Measurements from ENCODE around the gene ERMAP.

The ERMAP gene

GRCh38 chr1:42838482-42839190, 21.7 kb downstream of the ERMAP start:
- TF ChIP-seq, protein P1, sequence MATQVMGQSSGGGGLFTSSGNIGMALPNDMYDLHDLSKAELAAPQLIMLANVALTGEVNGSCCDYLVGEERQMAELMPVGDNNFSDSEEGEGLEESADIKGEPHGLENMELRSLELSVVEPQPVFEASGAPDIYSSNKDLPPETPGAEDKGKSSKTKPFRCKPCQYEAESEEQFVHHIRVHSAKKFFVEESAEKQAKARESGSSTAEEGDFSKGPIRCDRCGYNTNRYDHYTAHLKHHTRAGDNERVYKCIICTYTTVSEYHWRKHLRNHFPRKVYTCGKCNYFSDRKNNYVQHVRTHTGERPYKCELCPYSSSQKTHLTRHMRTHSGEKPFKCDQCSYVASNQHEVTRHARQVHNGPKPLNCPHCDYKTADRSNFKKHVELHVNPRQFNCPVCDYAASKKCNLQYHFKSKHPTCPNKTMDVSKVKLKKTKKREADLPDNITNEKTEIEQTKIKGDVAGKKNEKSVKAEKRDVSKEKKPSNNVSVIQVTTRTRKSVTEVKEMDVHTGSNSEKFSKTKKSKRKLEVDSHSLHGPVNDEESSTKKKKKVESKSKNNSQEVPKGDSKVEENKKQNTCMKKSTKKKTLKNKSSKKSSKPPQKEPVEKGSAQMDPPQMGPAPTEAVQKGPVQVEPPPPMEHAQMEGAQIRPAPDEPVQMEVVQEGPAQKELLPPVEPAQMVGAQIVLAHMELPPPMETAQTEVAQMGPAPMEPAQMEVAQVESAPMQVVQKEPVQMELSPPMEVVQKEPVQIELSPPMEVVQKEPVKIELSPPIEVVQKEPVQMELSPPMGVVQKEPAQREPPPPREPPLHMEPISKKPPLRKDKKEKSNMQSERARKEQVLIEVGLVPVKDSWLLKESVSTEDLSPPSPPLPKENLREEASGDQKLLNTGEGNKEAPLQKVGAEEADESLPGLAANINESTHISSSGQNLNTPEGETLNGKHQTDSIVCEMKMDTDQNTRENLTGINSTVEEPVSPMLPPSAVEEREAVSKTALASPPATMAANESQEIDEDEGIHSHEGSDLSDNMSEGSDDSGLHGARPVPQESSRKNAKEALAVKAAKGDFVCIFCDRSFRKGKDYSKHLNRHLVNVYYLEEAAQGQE (IDR thresholded peaks at IDR 0.05; ENCODE audit: insufficient read depth in 1 of 2, low read depth in 2 of 2, low read length in 2 of 2) = no peak
- TF ChIP-seq POLR2AphosphoS5 (IDR thresholded peaks at IDR 0.05; ENCODE audit: low read depth, low read length) (no peak), FOXP2 (optimal IDR thresholded peaks at IDR 0.05; ENCODE audit: borderline replicate concordance, extremely low read depth, extremely low read length, insufficient read depth) (no peak), SIN3A (IDR thresholded peaks at IDR 0.05; ENCODE audit: borderline replicate concordance, insufficient read depth, low read length) (no peak), TAF1 (IDR thresholded peaks at IDR 0.05; ENCODE audit: borderline replicate concordance, insufficient read depth, low read length) (no peak)

DNA sequence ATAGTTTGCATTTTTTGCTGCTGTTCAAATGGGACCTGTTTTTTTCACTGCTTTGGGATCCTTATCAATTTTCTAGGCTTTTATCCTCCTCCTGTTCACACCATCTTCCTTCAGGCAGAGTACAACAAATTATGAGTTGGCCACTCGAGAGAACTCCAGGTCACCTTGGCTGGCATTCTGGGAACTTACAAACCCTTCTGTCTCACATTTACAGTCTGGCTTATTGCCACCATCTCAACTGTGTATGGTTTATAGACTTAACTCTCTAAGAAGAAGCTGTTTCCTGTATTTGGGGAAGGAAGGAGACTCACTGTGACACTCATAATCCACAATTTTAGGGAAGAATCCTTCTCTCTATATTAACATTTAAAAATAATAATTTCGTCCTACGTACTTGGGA, 24.1 kb downstream of the ERMAP start:
- TF ChIP-seq FOXP2 (optimal IDR thresholded peaks at IDR 0.05; ENCODE audit: borderline replicate concordance, extremely low read depth, extremely low read length, insufficient read depth) (no peak), SIN3A (IDR thresholded peaks at IDR 0.05; ENCODE audit: borderline replicate concordance, insufficient read depth, low read length) (no peak), POLR2AphosphoS5 (IDR thresholded peaks at IDR 0.05; ENCODE audit: low read depth, low read length) (no peak), TAF1 (IDR thresholded peaks at IDR 0.05; ENCODE audit: borderline replicate concordance, insufficient read depth, low read length) (no peak)
- TF ChIP-seq, protein P1 (IDR thresholded peaks at IDR 0.05; ENCODE audit: insufficient read depth in 1 of 2, low read depth in 2 of 2, low read length in 2 of 2) = no peak

DNA sequence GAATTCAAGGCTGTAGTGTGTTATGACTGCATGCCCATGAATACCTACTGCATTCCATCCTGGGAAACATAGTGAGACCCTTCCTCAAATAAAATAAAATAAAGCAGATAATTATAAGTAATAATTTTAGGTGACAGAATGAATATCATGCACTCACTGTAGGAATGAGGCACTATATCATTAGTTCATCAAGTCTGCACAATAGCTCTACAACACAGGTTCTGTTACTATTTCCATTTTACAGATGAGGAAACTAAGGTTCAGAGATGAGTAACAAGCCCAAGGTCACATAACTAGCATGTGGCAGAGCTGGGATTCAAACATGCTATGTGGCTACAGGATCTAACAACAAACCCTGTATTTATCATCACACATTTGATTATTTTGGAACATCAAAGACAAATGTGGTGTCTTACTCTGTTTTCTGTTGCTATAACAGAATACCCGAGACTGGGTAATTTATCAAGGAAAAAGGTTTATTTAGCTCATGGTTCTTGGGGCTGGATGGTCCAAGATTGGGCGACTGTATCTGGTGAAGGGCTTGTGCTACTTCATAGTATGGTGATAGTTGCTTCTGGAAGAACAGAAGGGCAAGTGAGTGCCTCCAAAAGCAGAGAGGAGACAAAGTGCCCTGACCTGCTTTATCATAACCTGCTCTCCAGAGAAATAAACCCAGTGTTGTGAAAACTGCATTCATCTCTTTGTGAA, 24.7 kb downstream of the ERMAP start:
- TF ChIP-seq, protein P1 (IDR thresholded peaks at IDR 0.05; ENCODE audit: insufficient read depth in 1 of 2, low read depth in 2 of 2, low read length in 2 of 2) = no peak
- no peak for TF ChIP-seq TAF1 (IDR thresholded peaks at IDR 0.05; ENCODE audit: borderline replicate concordance, insufficient read depth, low read length)
- TF ChIP-seq SIN3A (IDR thresholded peaks at IDR 0.05; ENCODE audit: borderline replicate concordance, insufficient read depth, low read length) = no peak

DNA sequence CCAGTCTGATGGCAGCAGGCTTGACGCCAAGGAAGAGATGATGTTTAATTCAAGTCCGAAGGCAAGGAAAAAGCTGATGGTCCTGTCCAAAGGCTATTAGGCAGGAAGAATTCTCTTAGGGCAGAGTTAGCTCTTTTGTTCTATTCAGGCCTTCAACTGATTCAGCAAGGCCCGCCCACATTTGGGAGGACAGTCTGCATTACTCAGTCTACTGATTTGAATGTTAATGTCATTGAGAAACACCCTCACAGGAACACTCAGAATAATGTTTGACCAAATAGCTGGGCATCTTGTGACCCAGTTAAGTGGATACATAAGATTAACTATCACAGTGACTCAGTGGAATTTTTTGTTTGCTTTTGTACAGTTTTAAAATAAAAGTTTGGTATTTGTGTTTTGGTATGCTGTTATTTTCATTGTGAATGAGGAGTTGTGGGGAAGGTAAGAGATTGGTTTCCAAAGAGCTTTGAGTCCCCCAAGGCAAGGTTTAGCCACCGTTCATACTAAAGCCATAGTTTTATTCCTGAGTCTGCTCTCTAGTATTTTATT, 27.7 kb downstream of the ERMAP start:
- no peak for TF ChIP-seq TAF1 (IDR thresholded peaks at IDR 0.05; ENCODE audit: borderline replicate concordance, insufficient read depth, low read length)
- TF ChIP-seq SIN3A (IDR thresholded peaks at IDR 0.05; ENCODE audit: borderline replicate concordance, insufficient read depth, low read length) = no peak
- TF ChIP-seq POLR2AphosphoS5 (IDR thresholded peaks at IDR 0.05; ENCODE audit: low read depth, low read length) = no peak
- TF ChIP-seq, protein P1 (IDR thresholded peaks at IDR 0.05; ENCODE audit: insufficient read depth in 1 of 2, low read depth in 2 of 2, low read length in 2 of 2) = no peak
- no peak for TF ChIP-seq FOXP2 (optimal IDR thresholded peaks at IDR 0.05; ENCODE audit: borderline replicate concordance, extremely low read depth, extremely low read length, insufficient read depth)

Measured in PFSK-1 (cell line).